Endodermal cell (in vitro differentiated cells): Measurements from ENCODE around the gene NDUFV1. TPM values are rescaled to one million over a fixed set of nuclear protein-coding genes. Genes with fewer than 3 reads are reported as not detected.

Source experiments
- DNase-seq: peaks from one replicate; pipeline ENCODE4 v3.0.0-alpha.2; 2017
- H3K27ac ChIP-seq: 2 replicates; pipeline ENCODE4 v1.5.1; 2013; ENCODE audit warnings: mild to moderate bottlenecking, low read depth, low read length, moderate library complexity
- H3K27me3 ChIP-seq: 2 replicates; pipeline ENCODE4 v1.6.1; 2013; ENCODE audit warnings: mild to moderate bottlenecking, low read length, moderate library complexity; ENCODE audit not compliant: insufficient read depth, control insufficient read depth, poor library complexity, severe bottlenecking
- H3K36me3 ChIP-seq: 2 replicates; pipeline ENCODE4 v1.7.0; 2013; ENCODE audit warnings: mild to moderate bottlenecking, low read length, moderate library complexity; ENCODE audit not compliant: control insufficient read depth, insufficient read depth
- H3K4me1 ChIP-seq: one replicate; pipeline ENCODE4 v1.7.0; 2013; ENCODE audit warnings: low read length; ENCODE audit not compliant: control insufficient read depth, insufficient read depth
- H3K4me3 ChIP-seq: 2 replicates; pipeline ENCODE4 v1.5.1; 2013; ENCODE audit warnings: mild to moderate bottlenecking, low read length, moderate library complexity
- H3K9ac ChIP-seq: 2 replicates; pipeline ENCODE4 v1.6.1; 2013; ENCODE audit warnings: mild to moderate bottlenecking, low read length, moderate library complexity; ENCODE audit not compliant: poor library complexity, severe bottlenecking; ENCODE audit errors: extremely low read depth
- H3K9me3 ChIP-seq: 2 replicates; pipeline ENCODE4 v1.6.1; 2013; ENCODE audit warnings: mild to moderate bottlenecking, low read length, moderate library complexity; ENCODE audit not compliant: control insufficient read depth
- H3K27ac Mint-ChIP-seq: 2 replicates; pipeline ENCODE4 v1.8.0; 2020; ENCODE audit warnings: mixed read lengths
- H3K27me3 Mint-ChIP-seq: 2 replicates; pipeline ENCODE4 v1.8.0; 2021; ENCODE audit warnings: mild to moderate bottlenecking, mixed read lengths; ENCODE audit not compliant: insufficient read depth
- H3K36me3 Mint-ChIP-seq: 2 replicates; pipeline ENCODE4 v1.8.0; 2020; ENCODE audit warnings: low read depth, mixed read lengths
- H3K4me1 Mint-ChIP-seq: 2 replicates; pipeline ENCODE4 v1.8.0; 2020; ENCODE audit warnings: mixed read lengths
- H3K4me3 Mint-ChIP-seq: 2 replicates; pipeline ENCODE4 v1.8.0; 2020; ENCODE audit warnings: mild to moderate bottlenecking, moderate library complexity, mixed read lengths
- H3K9me3 Mint-ChIP-seq: 2 replicates; pipeline ENCODE4 v1.8.0; 2020; ENCODE audit warnings: mild to moderate bottlenecking, mixed read lengths
- WGBS, 2 experiments: methylation state at CpG; one replicate each; pipeline versions ENCODE4 v1.1.5 to v1.1.7; 2013; ENCODE audit warnings: missing lambda C conversion rate in 2 of 2, mixed read lengths in 1 of 2; ENCODE audit not compliant: insufficient coverage in 1 of 2, insufficient read length in 1 of 2; 5-methylcytosine and 5-hydroxymethylcytosine counted together
- total RNA-seq, 2 donors: library from RNA; stranded (reverse); fragmentation: NEBNext Ultra II Directional in 1 of 2; extraction: Animal tissue kit (Norgen Biotek cat#: 25700) in 1 of 2; gene quantifications; 2 replicates in 1 of 2; 3 replicates in 1 of 2; pipeline ENCODE4 v1.2.1, GENCODE V29; 2021
- TF ChIP-seq, protein P1 (sequence below): fragments of 200-600 bp; sonication (generic); conservative IDR thresholded peaks from 2 replicates; pipeline ENCODE4 v1.5.0; 2021; ENCODE audit warnings: antibody characterized with exemption, mild to moderate bottlenecking

The NDUFV1 gene
- total RNA-seq, 2 donors from 2014 or later, result 135 to 160 TPM

DNA sequence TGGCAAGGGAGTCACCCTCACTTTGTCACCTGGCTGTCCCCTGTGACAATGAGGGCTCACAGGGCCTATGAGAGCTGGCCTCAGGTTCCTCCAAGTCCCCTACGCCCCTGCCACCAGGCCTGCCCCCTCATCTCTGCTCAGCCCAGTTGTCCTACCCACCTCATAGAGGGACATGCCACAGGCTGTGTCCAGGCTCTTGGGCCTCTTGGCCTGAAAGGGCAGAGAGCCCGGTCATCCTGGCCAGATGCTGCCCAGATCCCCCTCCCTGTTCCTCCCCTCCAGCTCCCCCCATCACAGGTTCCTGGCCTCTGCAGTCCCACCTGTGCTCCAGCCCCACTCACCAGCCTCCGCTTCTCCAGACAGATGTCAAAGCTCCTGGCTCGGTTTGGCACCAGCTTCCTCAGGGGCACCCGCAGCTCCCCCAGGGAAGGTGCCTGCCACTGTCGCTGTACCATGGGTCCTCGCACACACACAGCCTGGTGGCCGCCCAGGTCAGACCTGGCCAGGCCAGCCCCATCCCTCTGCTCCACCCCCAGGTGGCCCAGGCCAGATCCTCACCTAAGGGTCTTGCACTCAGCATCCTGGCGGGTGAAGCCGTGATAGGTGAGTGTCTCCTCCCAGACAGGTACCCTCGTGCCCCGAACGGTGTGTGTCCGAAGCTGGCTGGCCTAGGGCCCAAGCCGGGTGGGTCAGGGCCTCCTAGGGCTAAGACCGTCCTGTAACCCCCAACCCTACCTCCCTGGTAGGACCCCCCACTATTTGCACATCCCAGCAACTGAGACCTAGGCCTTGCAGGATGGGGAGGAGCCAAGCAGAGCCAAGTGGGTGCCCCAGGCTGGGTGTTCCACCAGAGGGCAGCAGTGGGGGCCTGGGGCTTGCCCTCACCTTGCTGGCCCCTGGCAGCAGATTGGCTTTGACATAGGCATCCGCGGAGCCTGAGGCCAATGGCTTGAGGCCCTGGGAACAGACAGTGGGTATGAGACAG, 8.3 kb downstream of the NDUFV1 start:
- H3K36me3 ChIP-seq, result peaks cover 8% of the 10 kb centered on the region
- TF ChIP-seq, protein P1, sequence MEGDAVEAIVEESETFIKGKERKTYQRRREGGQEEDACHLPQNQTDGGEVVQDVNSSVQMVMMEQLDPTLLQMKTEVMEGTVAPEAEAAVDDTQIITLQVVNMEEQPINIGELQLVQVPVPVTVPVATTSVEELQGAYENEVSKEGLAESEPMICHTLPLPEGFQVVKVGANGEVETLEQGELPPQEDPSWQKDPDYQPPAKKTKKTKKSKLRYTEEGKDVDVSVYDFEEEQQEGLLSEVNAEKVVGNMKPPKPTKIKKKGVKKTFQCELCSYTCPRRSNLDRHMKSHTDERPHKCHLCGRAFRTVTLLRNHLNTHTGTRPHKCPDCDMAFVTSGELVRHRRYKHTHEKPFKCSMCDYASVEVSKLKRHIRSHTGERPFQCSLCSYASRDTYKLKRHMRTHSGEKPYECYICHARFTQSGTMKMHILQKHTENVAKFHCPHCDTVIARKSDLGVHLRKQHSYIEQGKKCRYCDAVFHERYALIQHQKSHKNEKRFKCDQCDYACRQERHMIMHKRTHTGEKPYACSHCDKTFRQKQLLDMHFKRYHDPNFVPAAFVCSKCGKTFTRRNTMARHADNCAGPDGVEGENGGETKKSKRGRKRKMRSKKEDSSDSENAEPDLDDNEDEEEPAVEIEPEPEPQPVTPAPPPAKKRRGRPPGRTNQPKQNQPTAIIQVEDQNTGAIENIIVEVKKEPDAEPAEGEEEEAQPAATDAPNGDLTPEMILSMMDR, result peak; percentile 84
- peaks cover 3% of the 10 kb centered on the region for H3K27me3 Mint-ChIP-seq
- peak; percentile 92 for DNase-seq
- 93 to 100% methylated on average over 6 to 18 of the region's 18 CpGs for WGBS, 2 experiments
- no peak overlapping the region for H3K27ac ChIP-seq
- H3K27me3 ChIP-seq, result no peaks in the 10 kb centered on the region
- H3K9me3 ChIP-seq, result no peaks in the 10 kb centered on the region
- H3K4me1 ChIP-seq, result no peaks in the 10 kb centered on the region
- no peak overlapping the region for H3K9ac ChIP-seq
- peaks cover 10% of the 10 kb centered on the region for H3K9me3 Mint-ChIP-seq
- H3K27ac Mint-ChIP-seq, result peak overlapping the region; percentile 79
- H3K4me3 ChIP-seq, result no peak overlapping the region
- peaks cover 20% of the 10 kb centered on the region for H3K36me3 Mint-ChIP-seq
- peaks cover 21% of the 10 kb centered on the region for H3K4me1 Mint-ChIP-seq
- H3K4me3 Mint-ChIP-seq, result no peak overlapping the region

DNA sequence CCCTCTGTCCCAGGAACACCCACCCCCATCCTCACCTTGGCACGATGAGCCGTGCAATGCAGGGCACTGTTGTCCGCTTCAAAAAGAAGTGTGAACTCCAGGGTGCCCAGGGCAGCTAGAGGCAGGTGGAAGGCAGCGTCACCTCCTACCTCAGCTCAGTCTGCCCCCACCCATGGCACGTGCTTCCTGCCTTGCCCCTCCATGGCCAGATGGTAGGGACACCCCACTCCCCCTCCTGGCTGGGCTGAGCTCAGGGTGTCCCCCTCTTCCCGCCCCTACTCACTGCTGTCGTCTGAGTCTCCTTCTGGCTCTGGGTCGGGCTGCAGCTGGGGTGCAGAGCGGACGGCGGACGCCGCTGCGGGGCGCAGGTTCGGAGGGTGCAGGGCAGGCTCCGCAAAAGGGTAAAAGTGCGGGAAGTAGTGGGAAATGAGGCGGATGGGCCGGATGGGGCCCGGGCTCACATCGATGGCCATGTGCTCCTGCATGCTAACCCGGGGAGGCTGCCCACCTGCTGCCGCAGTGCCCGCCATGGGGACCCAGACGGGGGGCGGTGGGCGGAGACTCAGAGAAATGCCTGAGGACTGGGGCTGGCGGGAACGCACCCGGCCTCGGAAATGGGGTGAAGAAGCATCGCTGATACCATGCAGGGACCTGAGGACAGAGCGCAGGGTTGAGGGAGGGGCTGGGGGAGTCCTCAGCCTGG, 9.1 kb downstream of the NDUFV1 start:
- peaks cover 1% of the 10 kb centered on the region for H3K36me3 ChIP-seq
- Mint-ChIP-seq H3K4me1 (peaks cover 24% of the 10 kb centered on the region), H3K9me3 (peaks cover 10% of the 10 kb centered on the region), H3K27ac (no peak overlapping the region), H3K4me3 (no peak overlapping the region), H3K36me3 (peaks cover 13% of the 10 kb centered on the region), H3K27me3 (peaks cover 3% of the 10 kb centered on the region)
- H3K4me1 ChIP-seq, result no peaks in the 10 kb centered on the region
- no peaks in the 10 kb centered on the region for H3K9me3 ChIP-seq
- DNase-seq, result no peak
- no peaks in the 10 kb centered on the region for H3K27me3 ChIP-seq
- H3K4me3 ChIP-seq, result no peak overlapping the region
- TF ChIP-seq, protein P1, result no peak
- no peak overlapping the region for H3K27ac ChIP-seq
- no peak overlapping the region for H3K9ac ChIP-seq
- WGBS, 2 experiments, result 84 to 100% methylated on average over 4 to 34 of the region's 34 CpGs

DNA sequence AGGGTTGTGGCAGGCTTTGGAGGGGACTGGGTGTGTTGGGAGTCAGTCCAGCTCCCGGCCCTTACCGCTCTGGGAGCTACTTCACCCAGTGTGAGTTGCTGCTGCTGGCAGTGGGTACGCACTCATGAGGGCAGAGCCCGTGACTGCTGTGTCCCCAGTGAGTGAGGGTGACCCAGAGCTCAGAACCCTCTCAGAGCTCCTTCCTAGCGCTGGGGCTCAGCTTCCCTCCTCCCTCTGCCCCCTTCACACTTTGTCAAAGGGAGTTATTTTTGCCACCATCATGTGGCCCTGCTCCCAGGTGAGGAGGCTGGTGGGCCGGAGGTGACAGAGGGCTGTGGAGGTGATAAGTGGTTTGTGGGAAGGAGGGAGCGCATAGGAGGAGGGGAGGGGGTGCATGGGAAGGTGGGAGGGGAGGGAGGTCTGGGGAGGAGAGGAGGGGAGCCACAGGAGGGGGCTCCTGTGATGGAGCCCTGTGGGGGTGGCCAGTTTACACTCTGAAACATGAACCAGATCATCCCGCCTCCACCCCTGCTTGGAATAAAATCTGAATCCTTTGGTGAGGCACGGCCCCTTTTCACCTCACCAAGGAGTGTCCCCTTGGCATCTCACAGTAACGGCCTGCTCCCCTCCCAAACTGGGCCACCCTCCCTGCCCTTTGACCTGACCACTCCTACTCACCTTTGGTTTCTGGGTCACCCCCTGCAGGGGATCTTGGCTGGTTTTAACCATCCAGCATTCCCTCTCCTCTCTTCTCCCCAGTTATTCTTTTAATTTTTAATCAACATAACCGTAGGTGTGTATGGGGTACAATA, 9.9 kb downstream of the NDUFV1 start:
- Histone ChIP-seq H3K9me3 (no peaks in the 10 kb centered on the region), H3K9ac (no peak overlapping the region), H3K4me1 (no peaks in the 10 kb centered on the region), H3K27ac (no peak overlapping the region), H3K4me3 (no peak overlapping the region), H3K36me3 (no peaks in the 10 kb centered on the region), H3K27me3 (no peaks in the 10 kb centered on the region)
- Mint-ChIP-seq H3K27ac (peak overlapping the region; percentile 53), H3K4me1 (peaks cover 30% of the 10 kb centered on the region), H3K36me3 (peaks cover 10% of the 10 kb centered on the region), H3K9me3 (peaks cover 10% of the 10 kb centered on the region), H3K27me3 (peaks cover 3% of the 10 kb centered on the region), H3K4me3 (peak overlapping the region; percentile 26)
- TF ChIP-seq, protein P1, result no peak
- 67 to 69% methylated on average over 3 to 11 of the region's 11 CpGs for WGBS, 2 experiments
- peak; percentile 84 for DNase-seq
